Ovary (tissue), 9 donors: ENCODE data around the gene HIVEP3. TPM values are rescaled to one million over a fixed set of nuclear protein-coding genes. Genes with fewer than 3 reads are reported as not detected.

ENCODE experiments used
- DNase-seq, 5 donors: peaks; one replicate each; pipeline ENCODE4 v3.0.0-alpha.2; 2019 to 2020
- H3K27ac ChIP-seq, 2 donors: fragments of 200-600 bp; one replicate each; pipeline versions ENCODE4 v1.5.1 to v1.8.0; 2019 to 2022
- H3K27me3 ChIP-seq: fragments of 200-600 bp; one replicate; pipeline ENCODE4 v1.8.0; 2022
- H3K36me3 ChIP-seq: fragments of 200-600 bp; sonication (generic); one replicate; pipeline ENCODE4 v1.5.1; 2019
- H3K4me1 ChIP-seq: one replicate; pipeline ENCODE4 v1.8.1; 2013; ENCODE audit warnings: mild to moderate bottlenecking, moderate library complexity; ENCODE audit not compliant: insufficient read depth
- H3K4me3 ChIP-seq: fragments of 200-600 bp; sonication (generic); one replicate; pipeline ENCODE4 v1.5.1; 2017
- H3K9me3 ChIP-seq, 2 donors: fragments of 200-600 bp in 1 of 2; sonication (generic) in 1 of 2; one replicate each; pipeline versions ENCODE4 v1.5.1 to v1.8.1; 2013 to 2019; ENCODE audit warnings: mild to moderate bottlenecking in 1 of 2, moderate library complexity in 1 of 2
- CTCF ChIP-seq, 3 donors: fragments of 450-650 bp in 2 of 3; fragments of 200-600 bp in 1 of 3; IDR thresholded peaks; one replicate each; pipeline versions ENCODE4 v1.5.1 to v1.8.0; 2016 to 2022; ENCODE audit warnings: antibody characterized with exemption in 3 of 3, mild to moderate bottlenecking in 1 of 3
- EP300 ChIP-seq: sonication (generic); formaldehyde crosslinking; IDR thresholded peaks from one replicate; pipeline ENCODE4 v1.6.1; 2017; ENCODE audit warnings: antibody characterized with exemption
- POLR2A ChIP-seq: fragments of 450-650 bp; IDR thresholded peaks from one replicate; pipeline ENCODE4 v1.6.1; 2017; ENCODE audit warnings: antibody characterized with exemption, mild to moderate bottlenecking, moderate library complexity
- WGBS, 3 donors: extraction: QIAGEN DNeasy Blood & Tissue Kit in 1 of 3; methylation state at CpG; one replicate each; pipeline versions ENCODE4 v1.1.5 to v1.1.7; 2013 to 2017; 5-methylcytosine and 5-hydroxymethylcytosine counted together
- intact Hi-C, 4 donors: fragments of 100-400 bp; cut with DNase I; formaldehyde crosslinking; loops; one replicate each; pipeline versions ENCODE4 v1.11.0 to v1.15.1; 2022 to 2023
- polyA plus RNA-seq, 2 donors: library from polyadenylated mRNA; stranded (reverse); fragments of 200-250 nt in 1 of 2; fragments of 350-450 nt in 1 of 2; fragmentation: Illumina TruSeq in 1 of 2; extraction: RNeasy Lipid Tissue Mini Kit (QIAGEN cat#74804) in 1 of 2; gene quantifications; one replicate each; pipeline ENCODE4 v1.2.3, GENCODE V29; 2013 to 2014
- total RNA-seq, 7 donors: library from RNA; depleted of rRNA in 2 of 7; stranded (reverse); fragments of >200 nt in 2 of 7; fragmentation: NEBNext Ultra II Directional in 3 of 7; extraction: Animal tissue kit (Norgen Biotek cat#: 25700) in 3 of 7; gene quantifications; one replicate each; pipeline versions ENCODE4 v1.1.0 to v1.2.4, GENCODE V29; 2016 to 2023
- donor health status: DM: no; HTN: no; CAD: no; lungs with moderate emphysema.
- donor health status: DM: no; HTN: no; CAD: no.
- donor health status: Bipolar disorder and iron deficiency.
- donor health status: DM: yes; HTN: yes; CAD: no.
- donor health status: DM: no; HTN: no; CAD: no.
- donor health status: DM: yes; HTN: yes; CAD: no.

Gene HIVEP3
- total and polyA plus RNA-seq, 9 donors: 3.0 to 7.5 (median 5.2) TPM

GRCh38 chr1:41610361-41610760 is 308.4 kb downstream of the HIVEP3 start:
- Histone ChIP-seq H3K27ac (no peak overlapping the region), H3K4me3 (no peak overlapping the region), H3K36me3 (no peaks in the 10 kb centered on the region), H3K27me3 (no peaks in the 10 kb centered on the region), H3K9me3 (no peaks in the 10 kb centered on the region), H3K4me1 (no peaks in the 10 kb centered on the region)
- no peak for DNase-seq
- intact Hi-C loops: no loop called here
- no peak for TF ChIP-seq EP300
- TF ChIP-seq POLR2A: no peak
- no peak for TF ChIP-seq CTCF (IDR thresholded peaks at IDR 0.05)
- 96 to 98% (median 96%) methylated on average over 4 of the region's 4 CpGs for WGBS, 3 donors

- Histone ChIP-seq H3K36me3 (no peaks in the 10 kb centered on the region), H3K9me3 (no peaks in the 10 kb centered on the region), H3K4me1 (no peaks in the 10 kb centered on the region), H3K27me3 (no peaks in the 10 kb centered on the region), H3K4me3 (no peak overlapping the region), H3K27ac (no peak overlapping the region)
- TF ChIP-seq CTCF (IDR thresholded peaks at IDR 0.05) (no peak), EP300 (no peak), POLR2A (no peak)
- no peak for DNase-seq
- 95 to 96% (median 95%) methylated on average over 10 of the region's 10 CpGs for WGBS, 3 donors
- intact Hi-C loops: no loop called here
Measured at GRCh38 chr1:41609166-41609883, 309.4 kb downstream of the HIVEP3 start.

GRCh38 chr1:41608211-41608610 is 310.5 kb downstream of the HIVEP3 start:
- no peak for DNase-seq
- H3K4me3 ChIP-seq: no peak overlapping the region
- TF ChIP-seq CTCF (IDR thresholded peaks at IDR 0.05): no peak
- no peak for TF ChIP-seq POLR2A
- TF ChIP-seq EP300: no peak
- H3K27ac ChIP-seq: no peak overlapping the region
- H3K9me3 ChIP-seq: no peaks in the 10 kb centered on the region
- H3K27me3 ChIP-seq: no peaks in the 10 kb centered on the region
- intact Hi-C loops: no loop called here
- WGBS, 3 donors: 43 to 47% (median 44%) methylated on average over 4 of the region's 4 CpGs
- H3K4me1 ChIP-seq: no peaks in the 10 kb centered on the region
- no peaks in the 10 kb centered on the region for H3K36me3 ChIP-seq

GRCh38 chr1:41607808-41608207 is 310.9 kb downstream of the HIVEP3 start:
- Histone ChIP-seq H3K36me3 (no peaks in the 10 kb centered on the region), H3K9me3 (no peaks in the 10 kb centered on the region), H3K4me1 (no peaks in the 10 kb centered on the region), H3K4me3 (no peak overlapping the region), H3K27ac (no peak overlapping the region), H3K27me3 (no peaks in the 10 kb centered on the region)
- WGBS, 3 donors: 68 to 82% (median 76%) methylated on average over 5 of the region's 5 CpGs
- intact Hi-C loops: no loop called here
- DNase-seq: no peak
- TF ChIP-seq POLR2A (no peak), CTCF (IDR thresholded peaks at IDR 0.05) (no peak), EP300 (no peak)
